ENCODE measurements around the gene RETREG1. TPM values are rescaled to one million over a fixed set of nuclear protein-coding genes. Genes with fewer than 3 reads are reported as not detected.

Gene RETREG1, protein sequence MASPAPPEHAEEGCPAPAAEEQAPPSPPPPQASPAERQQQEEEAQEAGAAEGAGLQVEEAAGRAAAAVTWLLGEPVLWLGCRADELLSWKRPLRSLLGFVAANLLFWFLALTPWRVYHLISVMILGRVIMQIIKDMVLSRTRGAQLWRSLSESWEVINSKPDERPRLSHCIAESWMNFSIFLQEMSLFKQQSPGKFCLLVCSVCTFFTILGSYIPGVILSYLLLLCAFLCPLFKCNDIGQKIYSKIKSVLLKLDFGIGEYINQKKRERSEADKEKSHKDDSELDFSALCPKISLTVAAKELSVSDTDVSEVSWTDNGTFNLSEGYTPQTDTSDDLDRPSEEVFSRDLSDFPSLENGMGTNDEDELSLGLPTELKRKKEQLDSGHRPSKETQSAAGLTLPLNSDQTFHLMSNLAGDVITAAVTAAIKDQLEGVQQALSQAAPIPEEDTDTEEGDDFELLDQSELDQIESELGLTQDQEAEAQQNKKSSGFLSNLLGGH
- polyA plus RNA-seq (2013, experiment 1 of 2): 0.04 TPM
- polyA plus RNA-seq (2013, experiment 2 of 2): 0.12 TPM

DNA sequence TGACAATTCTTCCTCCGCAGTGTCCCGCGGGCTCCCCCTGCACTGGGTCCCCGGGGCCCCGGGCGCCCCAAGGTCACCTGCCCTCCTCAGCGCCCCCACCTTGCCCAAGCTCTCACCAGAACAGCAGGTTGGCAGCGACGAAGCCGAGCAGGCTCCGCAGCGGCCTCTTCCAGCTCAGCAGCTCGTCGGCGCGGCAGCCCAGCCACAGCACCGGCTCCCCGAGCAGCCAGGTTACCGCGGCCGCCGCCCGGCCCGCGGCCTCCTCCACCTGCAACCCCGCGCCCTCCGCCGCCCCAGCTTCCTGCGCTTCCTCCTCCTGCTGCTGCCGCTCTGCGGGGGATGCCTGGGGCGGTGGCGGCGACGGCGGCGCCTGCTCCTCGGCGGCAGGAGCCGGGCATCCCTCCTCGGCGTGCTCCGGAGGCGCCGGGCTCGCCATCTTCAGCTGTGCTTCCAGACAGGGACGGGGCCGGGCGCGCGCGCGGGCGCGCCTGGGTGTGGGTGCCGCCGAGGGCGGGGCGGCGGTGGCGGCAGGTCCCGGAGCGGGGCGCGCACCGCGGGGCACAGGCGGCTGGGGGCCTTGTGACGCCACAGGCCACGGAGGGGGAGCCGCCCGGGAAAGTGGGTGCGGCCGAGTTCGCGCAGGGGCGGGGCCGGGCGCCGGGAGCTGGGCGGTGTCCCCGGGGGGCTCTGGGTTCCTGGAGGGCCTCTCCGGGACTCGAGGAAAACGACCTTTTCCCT lies at the start of gene RETREG1:
Gene RETREG1 (minus strand): TSS at position 462 of the 738 bp plus-strand sequence. CDS start 26 bp downstream, at position 436.
- H3K4ac ChIP-seq (ENCODE audit: low read depth in 1 of 2, low read length in 2 of 2): no peak within 1 kb of the TSS
- WGBS: under 1% methylated on average over 48 of the region's 86 CpGs
- H3K4me2 ChIP-seq (ENCODE audit: low read length, poor library complexity, severe bottlenecking): peak within 1 kb of the TSS; percentile 99
- H2BK5ac ChIP-seq (ENCODE audit: low read depth, low read length, poor library complexity, severe bottlenecking): no peak within 1 kb of the TSS
- peak within 1 kb of the TSS; percentile 73 to 84 for H3K4me3 ChIP-seq (ENCODE audit: insufficient read depth in 1 of 2, low read depth in 1 of 2, low read length in 2 of 2)
- no peaks in the 10 kb centered on the region for H3K79me1 ChIP-seq (replicated peaks; ENCODE audit: low read length, poor library complexity, severe bottlenecking)
- no peak within 1 kb of the TSS for H4K91ac ChIP-seq (ENCODE audit: low read length)
- peaks cover 21% of the 10 kb centered on the region for H3K4me1 ChIP-seq (ENCODE audit: control insufficient read depth, insufficient read depth, low read depth, low read length)
- DNase-seq: peak; percentile 5
- H3K27ac ChIP-seq (ENCODE audit: low read length, poor library complexity, severe bottlenecking): no peak within 1 kb of the TSS
- H3K9ac ChIP-seq (ENCODE audit: low read length): peak within 1 kb of the TSS; percentile 81
- H2BK120ac ChIP-seq (ENCODE audit: low read depth, low read length): no peak within 1 kb of the TSS
- no peaks in the 10 kb centered on the region for H3K36me3 ChIP-seq (ENCODE audit: control insufficient read depth in 1 of 2, insufficient read depth in 2 of 2, low read depth in 1 of 2, low read length in 2 of 2)
- H3K23ac ChIP-seq (ENCODE audit: low read length in 2 of 2): peak within 1 kb of the TSS in 1 of 2 experiments; percentile 83
- no peaks in the 10 kb centered on the region for H3K9me3 ChIP-seq (ENCODE audit: control insufficient read depth, low read length)
- H2BK15ac ChIP-seq (ENCODE audit: low read depth, poor library complexity, severe bottlenecking): no peak within 1 kb of the TSS
- H2BK12ac ChIP-seq (ENCODE audit: low read length in 2 of 2): no peak within 1 kb of the TSS
- peak within 1 kb of the TSS in 1 of 2 experiments; percentile 22 for H3K14ac ChIP-seq (ENCODE audit: low read length in 2 of 2)
- H2AK5ac ChIP-seq (ENCODE audit: low read length, severe bottlenecking): no peak within 1 kb of the TSS
- no peak within 1 kb of the TSS for H4K8ac ChIP-seq (ENCODE audit: low read length)
- no peak within 1 kb of the TSS for H3K18ac ChIP-seq (ENCODE audit: low read depth in 1 of 2, low read length in 2 of 2)
- peaks cover 37 to 49% of the 10 kb centered on the region in 2 experiments for H3K27me3 ChIP-seq (ENCODE audit: control insufficient read depth in 1 of 2, insufficient read depth in 1 of 2, low read length in 2 of 2)
- H2AFZ ChIP-seq (ENCODE audit: low read depth, low read length): peak within 1 kb of the TSS; percentile 88

DNA sequence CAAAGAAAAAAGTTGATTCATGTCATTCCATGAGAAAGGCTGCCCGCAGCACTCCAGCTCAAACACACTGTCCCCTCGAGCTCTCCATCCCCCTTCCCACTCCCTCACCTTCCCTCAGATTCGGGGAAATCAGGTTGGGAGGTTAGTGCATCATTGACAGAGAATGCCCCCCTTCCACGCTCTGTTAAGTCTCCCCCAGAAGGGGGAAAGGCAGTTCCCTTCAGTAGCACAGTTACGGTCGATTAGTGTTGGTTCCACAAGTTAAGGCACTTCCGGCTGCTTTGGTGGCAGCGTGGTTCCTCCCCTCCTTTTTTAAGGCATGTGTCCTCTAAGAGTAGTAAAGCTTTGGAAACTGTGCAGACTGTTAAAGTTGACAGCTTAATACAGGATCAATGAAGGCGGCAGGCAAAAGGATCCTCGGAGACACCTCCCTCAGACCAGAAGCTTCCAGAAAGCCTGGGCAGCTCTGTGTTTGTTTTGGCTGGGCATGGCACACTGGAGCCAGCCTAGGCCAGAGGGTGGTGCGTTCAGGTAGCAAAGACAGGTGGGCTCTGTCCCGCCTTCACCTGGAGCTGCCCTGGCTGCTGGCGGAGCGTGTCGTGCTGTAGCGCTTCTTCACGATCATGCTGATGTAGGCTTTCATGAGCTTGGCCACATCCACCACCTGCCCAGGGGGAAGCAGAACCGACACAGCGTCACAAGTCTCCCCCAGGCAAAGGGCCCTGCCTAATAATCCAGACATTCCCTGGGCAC lies 49.5 kb upstream of the RETREG1 start:
- peaks cover 25 to 42% of the 10 kb centered on the region in 2 experiments for H3K36me3 ChIP-seq (ENCODE audit: control insufficient read depth in 1 of 2, insufficient read depth in 2 of 2, low read depth in 1 of 2, low read length in 2 of 2)
- H4K8ac ChIP-seq (ENCODE audit: low read length): no peak overlapping the region
- H2BK12ac ChIP-seq (ENCODE audit: low read length in 2 of 2): peak overlapping the region in 1 of 2 experiments; percentile 25
- H3K4me1 ChIP-seq (ENCODE audit: control insufficient read depth, insufficient read depth, low read depth, low read length): no peaks in the 10 kb centered on the region
- H3K9ac ChIP-seq (ENCODE audit: low read length): no peak overlapping the region
- H2BK15ac ChIP-seq (ENCODE audit: low read depth, poor library complexity, severe bottlenecking): no peak overlapping the region
- H3K23ac ChIP-seq (ENCODE audit: low read length in 2 of 2): no peak overlapping the region
- no peaks in the 10 kb centered on the region for H3K9me3 ChIP-seq (ENCODE audit: control insufficient read depth, low read length)
- H2BK120ac ChIP-seq (ENCODE audit: low read depth, low read length): no peak overlapping the region
- 98% methylated on average over 19 of the region's 19 CpGs for WGBS
- no peak overlapping the region for H3K14ac ChIP-seq (ENCODE audit: low read length in 2 of 2)
- no peak overlapping the region for H3K27ac ChIP-seq (ENCODE audit: low read length, poor library complexity, severe bottlenecking)
- no peak overlapping the region for H2AK5ac ChIP-seq (ENCODE audit: low read length, severe bottlenecking)
- no peaks in the 10 kb centered on the region for H3K27me3 ChIP-seq (ENCODE audit: control insufficient read depth in 1 of 2, insufficient read depth in 1 of 2, low read length in 2 of 2)
- no peak overlapping the region for H3K18ac ChIP-seq (ENCODE audit: low read depth in 1 of 2, low read length in 2 of 2)
- no peak overlapping the region for H2BK5ac ChIP-seq (ENCODE audit: low read depth, low read length, poor library complexity, severe bottlenecking)
- no peak overlapping the region for H4K91ac ChIP-seq (ENCODE audit: low read length)
- no peak overlapping the region for H3K4me3 ChIP-seq (ENCODE audit: insufficient read depth in 1 of 2, low read depth in 1 of 2, low read length in 2 of 2)
- H3K4me2 ChIP-seq (ENCODE audit: low read length, poor library complexity, severe bottlenecking): no peak overlapping the region
- DNase-seq: no peak
- H2AFZ ChIP-seq (ENCODE audit: low read depth, low read length): no peak overlapping the region
- peaks cover 4% of the 10 kb centered on the region for H3K79me1 ChIP-seq (replicated peaks; ENCODE audit: low read length, poor library complexity, severe bottlenecking)
- no peak overlapping the region for H3K4ac ChIP-seq (ENCODE audit: low read depth in 1 of 2, low read length in 2 of 2)

DNA sequence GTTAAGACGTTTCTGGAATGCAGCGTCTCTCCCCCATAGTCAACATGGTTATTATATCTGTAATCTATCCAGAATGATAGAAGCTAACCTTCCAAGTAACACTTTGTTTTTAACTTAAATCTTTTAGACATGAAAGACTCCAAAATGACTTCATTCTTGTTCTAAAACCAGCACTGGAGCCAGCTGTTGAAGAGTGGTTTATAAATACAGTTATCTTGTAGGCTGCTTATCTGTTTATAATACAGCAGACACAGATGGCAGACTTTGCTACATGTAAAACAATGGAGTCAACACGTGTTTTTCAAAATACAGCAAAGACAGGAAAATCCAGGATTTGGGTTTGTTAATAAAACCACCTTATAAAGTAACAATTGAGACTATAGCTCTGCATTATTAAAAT lies 48.8 kb upstream of the RETREG1 start:
- peaks cover 2% of the 10 kb centered on the region for H3K79me1 ChIP-seq (replicated peaks; ENCODE audit: low read length, poor library complexity, severe bottlenecking)
- H2AK5ac ChIP-seq (ENCODE audit: low read length, severe bottlenecking): no peak overlapping the region
- H3K27ac ChIP-seq (ENCODE audit: low read length, poor library complexity, severe bottlenecking): no peak overlapping the region
- H3K27me3 ChIP-seq (ENCODE audit: control insufficient read depth in 1 of 2, insufficient read depth in 1 of 2, low read length in 2 of 2): no peaks in the 10 kb centered on the region
- H3K14ac ChIP-seq (ENCODE audit: low read length in 2 of 2): no peak overlapping the region
- no CpG with 5 or more reads among the region's 3 CpGs for WGBS
- H2AFZ ChIP-seq (ENCODE audit: low read depth, low read length): no peak overlapping the region
- H3K18ac ChIP-seq (ENCODE audit: low read depth in 1 of 2, low read length in 2 of 2): no peak overlapping the region
- H4K8ac ChIP-seq (ENCODE audit: low read length): no peak overlapping the region
- H3K9me3 ChIP-seq (ENCODE audit: control insufficient read depth, low read length): no peaks in the 10 kb centered on the region
- no peak overlapping the region for H3K4ac ChIP-seq (ENCODE audit: low read depth in 1 of 2, low read length in 2 of 2)
- no peak overlapping the region for H2BK12ac ChIP-seq (ENCODE audit: low read length in 2 of 2)
- H3K4me1 ChIP-seq (ENCODE audit: control insufficient read depth, insufficient read depth, low read depth, low read length): no peaks in the 10 kb centered on the region
- no peak overlapping the region for H2BK15ac ChIP-seq (ENCODE audit: low read depth, poor library complexity, severe bottlenecking)
- no peak overlapping the region for H3K4me3 ChIP-seq (ENCODE audit: insufficient read depth in 1 of 2, low read depth in 1 of 2, low read length in 2 of 2)
- no peak overlapping the region for H2BK120ac ChIP-seq (ENCODE audit: low read depth, low read length)
- H3K9ac ChIP-seq (ENCODE audit: low read length): no peak overlapping the region
- H3K4me2 ChIP-seq (ENCODE audit: low read length, poor library complexity, severe bottlenecking): no peak overlapping the region
- H3K23ac ChIP-seq (ENCODE audit: low read length in 2 of 2): no peak overlapping the region
- H4K91ac ChIP-seq (ENCODE audit: low read length): no peak overlapping the region
- H2BK5ac ChIP-seq (ENCODE audit: low read depth, low read length, poor library complexity, severe bottlenecking): no peak overlapping the region
- no peak for DNase-seq
- peaks cover 18 to 38% of the 10 kb centered on the region in 2 experiments for H3K36me3 ChIP-seq (ENCODE audit: control insufficient read depth in 1 of 2, insufficient read depth in 2 of 2, low read depth in 1 of 2, low read length in 2 of 2)

Measured in mesenchymal stem cell (in vitro differentiated cells and primary cell).